ENCODE results near the gene TRERF1.

TRERF1 gene

DNA sequence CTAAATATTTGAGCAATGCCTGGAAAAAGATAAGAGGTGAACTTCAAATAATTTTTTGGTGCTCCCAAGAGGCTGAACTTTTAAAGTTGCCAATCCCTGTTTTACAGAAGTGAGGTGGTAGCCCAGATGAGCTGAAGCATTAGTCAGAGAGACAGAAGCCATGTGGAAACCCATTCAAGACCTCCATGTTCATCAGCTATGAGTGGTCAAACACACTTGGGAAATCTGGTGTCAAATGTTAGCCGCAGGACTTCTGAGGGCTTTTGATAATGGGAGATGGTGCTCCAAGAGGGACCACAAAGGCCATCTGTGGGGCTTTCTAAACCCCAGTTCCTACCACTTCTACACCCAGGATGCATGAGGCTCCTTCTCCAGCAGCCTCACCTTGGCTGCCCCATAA, 156.5 kb downstream of the TRERF1 start:
- Histone ChIP-seq H3K79me2 (ENCODE audit: insufficient read depth, low read length) (no peaks in the 10 kb centered on the region), H3K9me2 (replicated peaks; ENCODE audit: insufficient read depth, low read length) (no peaks in the 10 kb centered on the region), H3K27me3 (ENCODE audit: low read length) (no peaks in the 10 kb centered on the region), H3K9ac (ENCODE audit: low read length) (no peak overlapping the region), H3K9me3 (ENCODE audit: insufficient read depth, low read length) (no peaks in the 10 kb centered on the region), H2AFZ (ENCODE audit: low read depth, low read length, severe bottlenecking) (no peak overlapping the region), H3K4me3 (ENCODE audit: insufficient read depth, low read length, poor library complexity, severe bottlenecking) (no peak overlapping the region), H3K27ac (ENCODE audit: low read depth, low read length) (no peak overlapping the region), H3F3A (ENCODE audit: insufficient read depth) (no peaks in the 10 kb centered on the region), H4K20me1 (ENCODE audit: low read depth, low read length) (no peaks in the 10 kb centered on the region), H3K36me3 (ENCODE audit: low read length) (no peaks in the 10 kb centered on the region), H3K4me2 (ENCODE audit: low read depth, low read length, poor library complexity, severe bottlenecking) (no peak overlapping the region)
- TF ChIP-seq, protein P1, sequence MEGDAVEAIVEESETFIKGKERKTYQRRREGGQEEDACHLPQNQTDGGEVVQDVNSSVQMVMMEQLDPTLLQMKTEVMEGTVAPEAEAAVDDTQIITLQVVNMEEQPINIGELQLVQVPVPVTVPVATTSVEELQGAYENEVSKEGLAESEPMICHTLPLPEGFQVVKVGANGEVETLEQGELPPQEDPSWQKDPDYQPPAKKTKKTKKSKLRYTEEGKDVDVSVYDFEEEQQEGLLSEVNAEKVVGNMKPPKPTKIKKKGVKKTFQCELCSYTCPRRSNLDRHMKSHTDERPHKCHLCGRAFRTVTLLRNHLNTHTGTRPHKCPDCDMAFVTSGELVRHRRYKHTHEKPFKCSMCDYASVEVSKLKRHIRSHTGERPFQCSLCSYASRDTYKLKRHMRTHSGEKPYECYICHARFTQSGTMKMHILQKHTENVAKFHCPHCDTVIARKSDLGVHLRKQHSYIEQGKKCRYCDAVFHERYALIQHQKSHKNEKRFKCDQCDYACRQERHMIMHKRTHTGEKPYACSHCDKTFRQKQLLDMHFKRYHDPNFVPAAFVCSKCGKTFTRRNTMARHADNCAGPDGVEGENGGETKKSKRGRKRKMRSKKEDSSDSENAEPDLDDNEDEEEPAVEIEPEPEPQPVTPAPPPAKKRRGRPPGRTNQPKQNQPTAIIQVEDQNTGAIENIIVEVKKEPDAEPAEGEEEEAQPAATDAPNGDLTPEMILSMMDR (IDR thresholded peaks at IDR 0.05; ENCODE audit: insufficient read depth, low read length, poor library complexity, severe bottlenecking), result no peak
- TF ChIP-seq EZH2phosphoT487 (conservative IDR thresholded peaks at IDR 0.05; ENCODE audit: low read length), result no peak

DNA sequence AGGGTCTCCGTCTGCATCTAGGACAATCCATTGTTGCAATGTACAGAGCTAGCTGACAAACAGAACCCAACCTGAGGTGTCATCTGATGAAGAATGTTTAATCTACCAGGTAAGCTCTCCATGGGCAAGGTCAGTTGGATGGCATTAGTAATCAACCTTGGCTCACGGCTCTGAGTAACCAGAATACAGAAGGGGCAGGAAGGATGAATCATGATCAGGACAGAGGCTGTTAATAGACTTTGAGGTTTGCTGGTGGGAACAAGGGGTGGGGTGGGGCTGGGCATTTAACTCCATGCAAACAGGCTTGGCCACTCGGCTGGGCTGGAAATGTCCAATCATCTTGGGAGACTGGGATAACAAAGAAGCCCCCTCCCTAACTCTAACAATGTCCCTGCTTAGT, 157.0 kb downstream of the TRERF1 start:
- no peak overlapping the region for H3K4me2 ChIP-seq (ENCODE audit: low read depth, low read length, poor library complexity, severe bottlenecking)
- H3K27me3 ChIP-seq (ENCODE audit: low read length), result no peaks in the 10 kb centered on the region
- no peaks in the 10 kb centered on the region for H3K9me2 ChIP-seq (replicated peaks; ENCODE audit: insufficient read depth, low read length)
- no peak for TF ChIP-seq EZH2phosphoT487 (conservative IDR thresholded peaks at IDR 0.05; ENCODE audit: low read length)
- TF ChIP-seq, protein P1 (IDR thresholded peaks at IDR 0.05; ENCODE audit: insufficient read depth, low read length, poor library complexity, severe bottlenecking), result no peak
- H3F3A ChIP-seq (ENCODE audit: insufficient read depth), result no peaks in the 10 kb centered on the region
- H3K9me3 ChIP-seq (ENCODE audit: insufficient read depth, low read length), result no peaks in the 10 kb centered on the region
- H2AFZ ChIP-seq (ENCODE audit: low read depth, low read length, severe bottlenecking), result no peak overlapping the region
- H3K36me3 ChIP-seq (ENCODE audit: low read length), result no peaks in the 10 kb centered on the region
- no peak overlapping the region for H3K27ac ChIP-seq (ENCODE audit: low read depth, low read length)
- H3K4me3 ChIP-seq (ENCODE audit: insufficient read depth, low read length, poor library complexity, severe bottlenecking), result no peak overlapping the region
- no peaks in the 10 kb centered on the region for H4K20me1 ChIP-seq (ENCODE audit: low read depth, low read length)
- H3K79me2 ChIP-seq (ENCODE audit: insufficient read depth, low read length), result no peaks in the 10 kb centered on the region
- no peak overlapping the region for H3K9ac ChIP-seq (ENCODE audit: low read length)

DNA sequence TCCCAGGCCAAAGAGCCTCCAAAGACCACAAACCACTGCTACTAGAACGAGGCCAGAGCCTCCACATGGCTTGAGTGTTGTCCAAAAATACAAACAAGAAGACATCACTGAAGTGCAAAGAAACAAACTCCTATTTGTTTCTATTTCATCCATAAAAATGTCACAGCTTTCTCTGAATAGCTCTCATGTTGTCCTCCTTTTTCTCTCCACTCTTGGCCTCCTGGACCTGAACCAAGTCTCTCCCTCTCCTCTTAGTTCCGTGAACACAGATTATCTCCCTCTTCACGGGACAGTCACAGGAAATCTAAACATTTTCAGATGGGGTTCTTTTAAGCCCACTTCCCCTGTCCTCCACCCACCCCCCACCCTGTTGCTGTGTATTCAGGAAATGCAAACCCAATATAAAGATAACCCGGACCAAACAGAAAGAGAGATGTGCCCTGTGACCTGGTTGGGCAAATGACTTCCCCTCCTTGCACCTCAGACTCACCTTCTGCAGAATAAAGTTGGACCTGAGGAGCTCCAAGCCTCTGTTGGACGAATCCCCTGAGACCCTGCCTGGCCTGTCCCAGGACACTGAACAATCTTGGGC, 158.2 kb downstream of the TRERF1 start:
- TF ChIP-seq EZH2phosphoT487 (conservative IDR thresholded peaks at IDR 0.05; ENCODE audit: low read length), result no peak
- TF ChIP-seq, protein P1 (IDR thresholded peaks at IDR 0.05; ENCODE audit: insufficient read depth, low read length, poor library complexity, severe bottlenecking), result no peak
- H3K9ac ChIP-seq (ENCODE audit: low read length), result no peak overlapping the region
- no peaks in the 10 kb centered on the region for H3F3A ChIP-seq (ENCODE audit: insufficient read depth)
- H2AFZ ChIP-seq (ENCODE audit: low read depth, low read length, severe bottlenecking), result no peak overlapping the region
- no peaks in the 10 kb centered on the region for H3K9me3 ChIP-seq (ENCODE audit: insufficient read depth, low read length)
- no peak overlapping the region for H3K4me2 ChIP-seq (ENCODE audit: low read depth, low read length, poor library complexity, severe bottlenecking)
- no peak overlapping the region for H3K4me3 ChIP-seq (ENCODE audit: insufficient read depth, low read length, poor library complexity, severe bottlenecking)
- no peaks in the 10 kb centered on the region for H3K36me3 ChIP-seq (ENCODE audit: low read length)
- H3K27me3 ChIP-seq (ENCODE audit: low read length), result no peaks in the 10 kb centered on the region
- no peaks in the 10 kb centered on the region for H4K20me1 ChIP-seq (ENCODE audit: low read depth, low read length)
- no peaks in the 10 kb centered on the region for H3K79me2 ChIP-seq (ENCODE audit: insufficient read depth, low read length)
- H3K9me2 ChIP-seq (replicated peaks; ENCODE audit: insufficient read depth, low read length), result no peaks in the 10 kb centered on the region
- no peak overlapping the region for H3K27ac ChIP-seq (ENCODE audit: low read depth, low read length)
